ENCODE data around the gene VAV2. TPM values are rescaled to one million over a fixed set of nuclear protein-coding genes. Genes with fewer than 3 reads are reported as not detected.

Gene VAV2
- total and polyA plus RNA-seq, 9 of the 15 experiments (the other 6 are each of a cell fraction or from before 2014, with no cell fraction given), result 0.01 to 2.7 (median 1.0) TPM; not detected in 1

- TF ChIP-seq, protein P1, sequence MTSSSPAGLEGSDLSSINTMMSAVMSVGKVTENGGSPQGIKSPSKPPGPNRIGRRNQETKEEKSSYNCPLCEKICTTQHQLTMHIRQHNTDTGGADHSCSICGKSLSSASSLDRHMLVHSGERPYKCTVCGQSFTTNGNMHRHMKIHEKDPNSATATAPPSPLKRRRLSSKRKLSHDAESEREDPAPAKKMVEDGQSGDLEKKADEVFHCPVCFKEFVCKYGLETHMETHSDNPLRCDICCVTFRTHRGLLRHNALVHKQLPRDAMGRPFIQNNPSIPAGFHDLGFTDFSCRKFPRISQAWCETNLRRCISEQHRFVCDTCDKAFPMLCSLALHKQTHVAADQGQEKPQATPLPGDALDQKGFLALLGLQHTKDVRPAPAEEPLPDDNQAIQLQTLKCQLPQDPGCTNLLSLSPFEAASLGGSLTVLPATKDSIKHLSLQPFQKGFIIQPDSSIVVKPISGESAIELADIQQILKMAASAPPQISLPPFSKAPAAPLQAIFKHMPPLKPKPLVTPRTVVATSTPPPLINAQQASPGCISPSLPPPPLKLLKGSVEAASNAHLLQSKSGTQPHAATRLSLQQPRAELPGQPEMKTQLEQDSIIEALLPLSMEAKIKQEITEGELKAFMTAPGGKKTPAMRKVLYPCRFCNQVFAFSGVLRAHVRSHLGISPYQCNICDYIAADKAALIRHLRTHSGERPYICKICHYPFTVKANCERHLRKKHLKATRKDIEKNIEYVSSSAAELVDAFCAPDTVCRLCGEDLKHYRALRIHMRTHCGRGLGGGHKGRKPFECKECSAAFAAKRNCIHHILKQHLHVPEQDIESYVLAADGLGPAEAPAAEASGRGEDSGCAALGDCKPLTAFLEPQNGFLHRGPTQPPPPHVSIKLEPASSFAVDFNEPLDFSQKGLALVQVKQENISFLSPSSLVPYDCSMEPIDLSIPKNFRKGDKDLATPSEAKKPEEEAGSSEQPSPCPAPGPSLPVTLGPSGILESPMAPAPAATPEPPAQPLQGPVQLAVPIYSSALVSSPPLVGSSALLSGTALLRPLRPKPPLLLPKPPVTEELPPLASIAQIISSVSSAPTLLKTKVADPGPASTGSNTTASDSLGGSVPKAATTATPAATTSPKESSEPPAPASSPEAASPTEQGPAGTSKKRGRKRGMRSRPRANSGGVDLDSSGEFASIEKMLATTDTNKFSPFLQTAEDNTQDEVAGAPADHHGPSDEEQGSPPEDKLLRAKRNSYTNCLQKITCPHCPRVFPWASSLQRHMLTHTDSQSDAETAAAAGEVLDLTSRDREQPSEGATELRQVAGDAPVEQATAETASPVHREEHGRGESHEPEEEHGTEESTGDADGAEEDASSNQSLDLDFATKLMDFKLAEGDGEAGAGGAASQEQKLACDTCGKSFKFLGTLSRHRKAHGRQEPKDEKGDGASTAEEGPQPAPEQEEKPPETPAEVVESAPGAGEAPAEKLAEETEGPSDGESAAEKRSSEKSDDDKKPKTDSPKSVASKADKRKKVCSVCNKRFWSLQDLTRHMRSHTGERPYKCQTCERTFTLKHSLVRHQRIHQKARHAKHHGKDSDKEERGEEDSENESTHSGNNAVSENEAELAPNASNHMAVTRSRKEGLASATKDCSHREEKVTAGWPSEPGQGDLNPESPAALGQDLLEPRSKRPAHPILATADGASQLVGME (CRISPR knock-in tag; IDR thresholded peaks at IDR 0.05), result no peak
- no peak for TF ChIP-seq ZNF695 (CRISPR knock-in tag; IDR thresholded peaks at IDR 0.05)
- no peak for TF ChIP-seq HSF4 (CRISPR knock-in tag; IDR thresholded peaks at IDR 0.05; ENCODE audit: borderline replicate concordance)
- TF ChIP-seq ZFPM2 (CRISPR knock-in tag; IDR thresholded peaks at IDR 0.05), result no peak
- no peak for TF ChIP-seq PATZ1 (CRISPR knock-in tag; IDR thresholded peaks at IDR 0.05; ENCODE audit: borderline replicate concordance)
- TF ChIP-seq, protein P2, sequence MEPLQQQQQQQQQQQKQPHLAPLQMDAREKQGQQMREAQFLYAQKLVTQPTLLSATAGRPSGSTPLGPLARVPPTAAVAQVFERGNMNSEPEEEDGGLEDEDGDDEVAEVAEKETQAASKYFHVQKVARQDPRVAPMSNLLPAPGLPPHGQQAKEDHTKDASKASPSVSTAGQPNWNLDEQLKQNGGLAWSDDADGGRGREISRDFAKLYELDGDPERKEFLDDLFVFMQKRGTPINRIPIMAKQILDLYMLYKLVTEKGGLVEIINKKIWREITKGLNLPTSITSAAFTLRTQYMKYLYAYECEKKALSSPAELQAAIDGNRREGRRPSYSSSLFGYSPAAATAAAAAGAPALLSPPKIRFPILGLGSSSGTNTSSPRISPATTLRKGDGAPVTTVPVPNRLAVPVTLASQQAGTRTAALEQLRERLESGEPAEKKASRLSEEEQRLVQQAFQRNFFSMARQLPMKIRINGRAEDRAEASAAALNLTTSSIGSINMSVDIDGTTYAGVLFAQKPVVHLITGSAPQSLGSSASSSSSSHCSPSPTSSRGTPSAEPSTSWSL (CRISPR knock-in tag; IDR thresholded peaks at IDR 0.05; ENCODE audit: borderline replicate concordance), result no peak
Observed at GRCh38 chr9:134037641-134038040, 45.5 kb upstream of the VAV2 start (continued).

Measured in K562 (cell line).